NCI-H1417 treated with DMSO at 0.1 percent for 48 hours (cell line): Measurements from ENCODE around the gene CAST.

ENCODE experiments used
- DNase-seq: peaks from one replicate; lab custom pipeline; 2025; lab: John Stamatoyannopoulos, UW

Gene CAST

DNA sequence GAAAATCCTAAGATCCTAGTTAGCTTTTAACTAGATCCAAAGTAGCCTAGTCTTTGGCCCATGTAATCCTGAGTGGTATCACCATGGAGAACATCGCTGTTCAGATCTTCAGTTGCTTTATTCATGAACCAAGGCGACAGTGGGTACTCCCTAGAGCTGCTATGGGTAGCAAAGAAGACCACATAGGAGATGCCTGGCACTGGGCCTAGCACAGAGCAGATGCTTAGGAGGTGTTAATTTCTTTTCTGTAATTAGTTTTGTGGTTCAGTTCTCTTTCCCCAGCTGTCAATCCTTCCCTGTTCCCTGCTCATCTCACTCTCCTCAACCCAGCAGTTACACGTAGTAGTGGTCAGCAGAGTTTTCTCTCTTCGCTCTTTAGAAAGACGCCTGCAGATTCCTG, 9.3 kb downstream of the CAST start:
- no peak for DNase-seq

DNA sequence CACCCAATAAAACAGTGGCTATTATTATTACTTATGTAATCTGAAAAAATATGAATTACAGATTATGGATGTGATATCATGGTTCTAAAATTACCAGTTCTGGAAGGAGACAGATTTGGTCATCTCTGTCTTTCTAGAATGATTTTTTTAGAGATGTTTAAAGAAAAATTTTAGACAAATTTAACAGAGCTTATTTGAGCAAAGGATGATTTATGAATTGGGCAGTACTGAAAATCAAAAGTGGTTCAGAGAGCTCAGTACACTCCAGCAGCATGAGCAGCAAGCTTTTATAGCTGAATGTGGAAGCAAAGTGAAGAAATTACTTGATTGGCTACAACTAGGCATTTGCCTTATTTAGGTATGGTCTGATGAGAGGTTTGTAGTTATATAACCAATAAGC, 11.0 kb downstream of the CAST start:
- no peak for DNase-seq

DNA sequence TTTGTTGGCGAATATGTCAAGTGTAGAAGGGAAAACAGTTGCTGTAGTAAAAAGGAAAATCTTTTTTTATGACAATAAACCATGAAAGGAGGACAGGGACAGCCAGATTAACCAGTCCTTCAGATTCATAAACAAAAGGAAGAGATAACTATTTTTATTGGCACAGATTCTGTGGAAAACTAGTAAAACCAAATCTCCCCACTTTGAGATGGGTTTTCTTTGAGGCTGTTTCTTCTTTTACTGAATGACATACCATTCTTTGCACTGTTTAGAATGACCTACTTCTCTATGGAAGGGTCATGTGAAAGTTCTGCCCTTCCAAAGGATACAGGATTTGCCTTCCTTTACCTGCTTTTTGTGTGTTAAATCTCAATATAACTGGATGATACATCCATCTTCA, 13.7 kb downstream of the CAST start:
- no peak for DNase-seq

DNA sequence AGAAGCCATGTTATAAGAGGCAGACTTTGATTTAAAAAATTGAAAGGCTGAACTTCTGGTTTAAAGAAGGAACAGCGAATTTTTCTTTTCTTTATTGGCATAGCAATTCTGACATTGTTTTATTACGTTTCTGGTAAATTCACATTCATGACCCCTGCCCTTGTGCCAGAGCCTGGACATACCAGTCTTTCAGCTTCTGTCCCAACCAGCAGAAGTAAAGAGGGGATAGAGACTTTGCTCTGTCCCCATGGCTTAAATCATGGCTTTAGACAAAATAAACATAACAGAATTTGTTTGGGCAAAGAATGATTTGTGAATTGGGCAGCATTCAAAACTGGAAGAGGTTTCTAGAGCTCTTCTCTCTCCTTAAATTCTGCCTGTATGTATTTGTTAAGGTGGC, 15.3 kb downstream of the CAST start:
- DNase-seq, result no peak

DNA sequence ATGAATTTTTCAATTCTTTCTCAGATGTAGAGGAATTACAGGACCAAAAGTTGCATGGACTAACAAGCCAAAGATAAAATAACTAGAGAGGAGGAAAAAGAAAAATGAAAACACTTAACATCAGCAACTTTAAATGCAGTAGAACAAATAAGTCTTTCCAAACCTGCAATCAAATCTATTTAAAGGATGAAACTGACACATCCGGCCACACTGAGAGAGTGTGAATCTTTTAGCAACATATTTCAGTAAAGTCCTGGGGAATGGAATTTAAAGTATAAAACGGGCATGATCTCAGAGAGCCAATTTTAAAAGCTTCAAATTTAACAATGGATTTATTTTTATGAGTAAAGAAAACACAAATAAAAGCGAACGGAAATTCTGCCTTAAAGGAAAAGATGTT, 17.1 kb downstream of the CAST start:
- no peak for DNase-seq

DNA sequence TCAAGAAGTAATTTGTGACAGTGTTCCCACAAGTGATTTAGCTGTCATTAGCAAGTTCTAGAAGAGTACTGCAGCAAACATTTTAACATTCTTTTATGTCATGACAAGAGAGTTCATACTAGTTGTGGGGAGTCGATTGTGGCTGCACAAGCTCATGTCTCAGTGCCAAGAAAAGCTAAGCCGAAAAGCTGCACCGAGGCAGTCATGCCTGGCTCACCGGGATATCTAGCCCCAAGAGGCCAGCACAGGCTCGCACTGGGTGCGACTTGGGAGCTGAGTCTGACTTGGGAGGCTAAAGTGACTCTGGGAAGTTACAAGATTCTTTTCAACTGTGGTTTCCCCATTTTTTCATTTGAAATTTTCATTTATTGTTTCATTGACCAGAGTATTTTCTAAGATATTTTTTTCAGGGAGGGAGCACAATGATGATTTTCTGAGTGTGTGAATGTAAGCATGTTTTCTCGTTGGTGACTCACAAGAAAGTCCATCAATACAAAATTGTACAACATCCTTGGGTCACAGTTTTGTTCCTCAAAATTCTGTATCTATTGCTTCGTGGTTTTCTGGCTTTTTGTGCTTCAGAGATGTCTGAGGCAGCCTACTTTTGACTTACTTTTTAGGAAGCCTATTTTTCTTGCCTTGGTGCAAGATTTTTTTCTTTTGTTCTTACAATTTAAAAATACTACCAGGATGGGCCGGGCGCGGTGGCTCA, 18.7 kb downstream of the CAST start:
- no peak for DNase-seq

DNA sequence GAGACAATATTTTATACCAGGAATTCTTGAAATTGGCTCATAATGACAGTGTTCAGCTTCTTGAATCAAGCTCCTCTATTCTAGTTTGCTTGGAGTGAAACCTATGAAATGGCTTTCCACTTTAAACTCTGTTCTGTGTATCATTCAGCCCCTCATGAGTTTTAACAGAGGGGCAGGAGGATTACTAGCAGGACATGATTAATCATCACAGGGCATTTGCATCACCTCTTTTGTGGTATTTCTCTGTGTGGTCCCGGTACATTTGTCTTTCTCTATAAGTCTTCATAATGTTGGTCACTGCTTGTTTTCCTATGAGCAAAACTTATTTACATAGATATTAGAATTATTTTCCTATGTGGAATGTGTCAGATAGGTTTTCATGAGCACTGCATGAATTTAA, 21.2 kb downstream of the CAST start:
- no peak for DNase-seq

DNA sequence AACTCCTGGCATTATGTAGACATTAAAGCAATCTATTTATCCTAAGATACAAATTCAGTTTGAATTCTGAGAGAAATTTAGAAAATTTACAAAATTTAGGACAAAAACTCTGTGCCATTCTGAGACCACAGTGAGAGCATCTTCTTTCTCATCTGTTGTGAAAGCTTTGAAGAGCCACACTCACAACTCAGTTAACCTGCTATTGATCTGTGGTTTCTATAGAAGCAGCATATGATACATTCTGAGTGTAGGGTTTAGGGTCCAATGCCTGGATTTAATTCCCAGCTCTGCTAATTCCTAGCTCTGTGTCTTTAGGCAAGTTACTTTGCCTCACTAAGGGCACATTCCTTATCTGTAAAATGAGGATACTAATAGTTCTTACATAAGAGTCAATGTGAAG, 21.6 kb downstream of the CAST start:
- DNase-seq, result no peak

DNA sequence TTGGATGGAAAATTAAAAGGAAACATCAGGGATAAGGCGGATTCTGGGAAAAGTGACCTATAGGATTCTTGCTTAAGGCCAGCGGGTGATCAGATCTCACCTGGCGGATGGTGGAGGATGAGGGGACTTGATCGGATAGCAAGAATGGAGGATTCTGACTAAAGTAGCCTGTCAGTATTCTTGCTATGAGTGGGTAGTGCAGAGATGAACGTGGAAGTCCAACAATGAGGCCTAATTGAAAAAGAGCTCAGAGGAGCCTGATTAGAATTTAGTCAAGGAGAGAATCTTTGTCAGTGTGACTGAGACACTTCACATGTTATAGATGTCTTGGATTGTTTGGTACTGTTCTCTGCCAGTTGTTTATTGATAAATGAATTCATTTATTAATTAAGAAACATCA, 24.9 kb downstream of the CAST start:
- no peak for DNase-seq

DNA sequence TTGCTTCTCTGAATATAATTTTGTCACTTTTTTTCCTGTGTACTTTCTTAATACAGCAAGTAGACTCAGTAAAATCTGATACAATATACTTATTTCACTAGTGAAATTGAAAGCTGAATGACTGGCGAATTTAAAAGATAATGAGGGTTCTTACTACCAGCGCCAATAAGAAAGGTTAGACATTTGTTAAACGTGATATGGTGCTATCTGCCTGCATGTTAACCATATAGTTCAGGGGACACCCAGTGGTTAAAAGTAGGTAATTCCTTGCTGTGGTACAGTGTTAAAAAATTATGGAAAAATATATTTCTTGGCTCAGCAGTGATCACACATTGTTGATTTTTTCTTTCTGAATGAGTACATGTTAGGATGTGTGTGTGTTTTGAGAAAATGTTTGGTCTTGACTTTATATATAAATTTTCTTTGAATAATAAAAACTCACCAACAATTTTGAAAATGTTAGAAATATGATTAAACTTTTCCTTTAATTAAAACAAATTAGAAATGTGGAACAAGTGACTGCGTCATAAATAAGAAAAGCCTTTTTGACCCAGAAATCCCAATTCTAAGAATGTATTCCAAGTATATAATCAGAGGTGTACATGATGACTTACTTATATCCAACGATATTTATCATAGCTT, 25.8 kb downstream of the CAST start:
- DNase-seq, result no peak

DNA sequence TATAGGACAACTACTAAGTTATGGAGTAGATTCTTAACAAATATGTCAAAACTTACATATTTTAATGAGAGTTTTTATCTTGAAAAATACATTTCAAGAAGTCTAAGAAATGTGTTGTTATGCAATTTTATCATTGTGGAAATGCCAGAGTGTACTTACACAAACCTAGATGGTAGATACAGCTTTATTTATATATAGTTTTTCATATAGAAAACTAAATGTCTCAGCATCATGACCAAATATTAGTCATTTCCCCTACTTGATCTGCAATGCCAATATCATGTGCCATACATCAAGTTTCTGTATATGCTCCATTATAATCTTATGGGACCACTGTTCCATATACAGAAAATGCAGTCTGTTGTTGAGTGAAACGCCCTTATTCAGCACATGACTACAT, 28.7 kb downstream of the CAST start:
- DNase-seq, result no peak

DNA sequence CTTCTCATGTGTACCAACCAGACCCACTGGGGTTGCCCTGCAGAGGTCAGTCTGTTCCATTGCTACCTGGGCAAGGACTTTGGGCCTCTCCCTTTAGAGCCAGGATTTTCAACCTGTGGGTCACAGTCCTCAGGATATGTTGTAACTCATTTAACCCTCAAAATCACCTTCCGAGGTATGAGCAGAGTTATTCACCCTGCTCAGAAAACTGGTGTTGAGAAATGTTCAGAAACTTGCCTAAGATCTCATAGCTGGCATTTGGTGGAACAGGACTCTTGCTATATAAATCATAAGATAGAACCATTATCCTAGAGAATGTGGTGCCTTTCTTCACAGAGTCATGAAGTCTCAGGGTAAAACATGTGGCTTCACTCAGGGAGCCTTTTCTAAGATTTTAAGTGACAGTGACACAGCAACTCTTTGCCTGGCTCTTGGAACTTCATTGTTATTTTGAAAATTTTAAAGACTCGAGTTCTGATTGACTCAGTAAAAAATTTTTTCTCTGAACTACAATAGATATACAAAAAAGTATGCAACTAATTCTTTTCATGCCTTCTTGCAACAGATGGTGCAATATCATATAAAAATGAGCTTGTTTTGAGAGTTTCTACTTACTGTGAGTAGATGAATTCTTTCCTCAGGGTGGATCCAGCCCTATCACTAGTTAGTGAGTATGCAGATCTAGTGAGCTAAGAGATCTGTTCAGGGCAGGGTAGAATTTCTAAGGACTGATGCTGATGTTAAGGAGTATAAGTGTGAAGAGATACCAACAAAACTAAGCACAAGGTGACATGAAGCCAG, 29.5 kb downstream of the CAST start:
- no peak for DNase-seq

DNA sequence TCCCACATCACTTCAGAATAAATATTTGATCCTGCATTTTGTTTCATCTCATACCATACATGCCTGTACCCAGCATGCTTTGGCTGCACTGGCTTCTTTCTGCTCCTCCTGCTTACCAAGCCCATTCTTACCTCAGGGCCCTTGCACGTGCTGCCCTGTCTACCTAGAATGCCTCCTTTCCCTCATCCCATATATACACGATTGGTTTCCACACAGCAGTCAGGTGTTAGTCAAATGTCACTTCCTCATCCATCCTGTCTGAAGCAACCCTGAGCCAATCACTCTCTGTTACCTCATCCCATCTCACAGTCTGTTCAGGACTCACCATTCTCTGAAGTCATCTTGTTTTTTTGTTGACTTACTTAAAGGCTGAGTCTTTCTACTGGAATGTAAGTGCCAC, 30.3 kb downstream of the CAST start:
- DNase-seq, result no peak

DNA sequence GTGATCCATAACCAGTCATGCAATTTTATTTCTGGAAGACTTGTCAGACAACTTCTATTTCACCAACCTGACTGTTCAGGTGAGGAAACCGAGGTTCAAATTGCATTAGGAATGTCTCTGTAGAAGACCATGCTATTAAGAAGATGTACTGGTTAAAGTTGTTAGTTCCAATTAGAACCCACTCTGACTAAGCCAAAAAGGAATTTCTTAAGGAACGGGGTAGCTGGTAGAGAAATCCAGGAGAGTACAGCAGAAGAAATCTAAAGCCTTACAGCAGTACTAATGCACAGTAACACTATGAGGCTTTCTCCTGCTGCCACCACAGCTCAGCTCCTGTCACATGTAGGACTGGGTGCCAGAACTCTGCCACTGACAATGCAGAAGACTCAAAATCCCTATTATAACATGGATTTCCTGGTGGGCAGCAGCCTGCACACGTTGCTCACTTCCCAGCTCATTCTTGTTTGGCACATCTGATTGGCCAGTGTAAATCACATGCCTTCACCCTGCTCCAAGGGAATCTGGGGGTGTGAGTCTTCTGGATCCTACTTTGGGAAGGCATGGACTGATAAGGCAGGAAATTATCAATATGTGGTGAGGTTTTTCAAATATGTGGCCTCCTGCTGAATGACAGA, 37.1 kb downstream of the CAST start:
- DNase-seq, result no peak

DNA sequence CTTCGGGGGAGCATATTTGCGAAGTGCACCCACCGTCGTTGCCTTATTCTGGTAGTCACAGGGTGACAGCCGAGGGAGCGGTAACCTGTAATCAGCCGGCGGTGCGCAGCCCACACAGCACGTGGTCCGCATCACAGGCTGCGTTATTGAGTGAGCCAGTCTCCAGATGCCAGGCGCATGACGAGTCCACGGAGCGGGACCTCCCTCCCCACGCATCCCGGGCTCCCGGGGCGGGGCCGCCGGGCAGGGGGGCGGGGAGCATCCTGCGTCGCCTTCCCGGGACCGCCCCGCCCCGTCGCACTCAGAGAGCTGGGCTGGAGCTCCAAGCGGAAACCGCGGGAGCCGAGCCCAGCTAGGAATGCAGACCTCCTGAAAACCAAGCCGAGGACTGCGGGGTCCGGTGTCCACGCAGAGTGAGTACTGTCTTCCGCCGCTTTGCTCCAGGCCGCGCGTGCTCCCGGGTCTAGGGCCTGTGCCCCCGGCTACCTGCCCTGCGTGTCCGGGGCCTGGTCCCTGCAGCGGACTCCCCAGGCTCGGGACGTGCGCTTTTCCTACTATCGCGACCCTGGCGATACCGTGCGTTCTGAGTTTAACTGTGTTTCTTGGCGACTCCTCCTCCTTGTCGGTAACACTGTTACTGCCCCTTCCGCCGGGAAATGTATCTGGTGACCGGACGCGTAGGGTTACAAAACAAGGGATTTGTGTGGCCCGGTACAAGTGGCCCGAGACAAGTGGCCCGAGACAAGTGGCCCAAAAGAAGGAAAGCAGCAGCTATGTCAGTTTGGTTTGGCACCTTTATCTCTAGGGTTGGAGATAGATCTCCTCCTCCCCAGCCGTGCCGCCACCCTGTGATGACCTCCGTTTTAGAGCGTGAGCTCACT, 40.6 kb downstream of the CAST start:
- DNase-seq, result no peak

DNA sequence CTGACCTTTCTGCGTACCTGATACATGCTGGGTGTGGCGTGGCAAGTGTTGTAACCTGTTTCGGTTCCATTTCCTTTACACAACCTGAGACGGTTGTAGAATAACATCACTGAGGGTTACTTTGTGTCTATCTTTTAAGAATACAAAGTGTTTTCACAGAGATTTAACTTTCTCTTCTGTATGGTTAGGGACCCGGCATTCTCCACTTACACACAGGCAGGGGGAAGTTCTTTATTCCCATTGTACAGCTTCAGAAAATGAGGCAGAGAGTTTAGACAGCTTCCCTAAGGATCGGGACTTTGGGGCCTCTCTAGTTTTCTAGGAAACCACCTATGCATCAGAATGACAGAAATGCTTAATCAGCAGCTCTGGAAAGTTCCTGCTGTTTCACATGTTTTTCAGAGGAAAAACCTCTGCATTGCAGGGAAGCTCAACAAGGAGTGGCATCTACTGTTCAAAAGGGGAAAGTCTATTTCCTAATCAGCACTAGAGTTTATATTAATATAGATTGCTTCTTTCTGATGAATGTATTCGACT, 41.3 kb downstream of the CAST start:
- no peak for DNase-seq

DNA sequence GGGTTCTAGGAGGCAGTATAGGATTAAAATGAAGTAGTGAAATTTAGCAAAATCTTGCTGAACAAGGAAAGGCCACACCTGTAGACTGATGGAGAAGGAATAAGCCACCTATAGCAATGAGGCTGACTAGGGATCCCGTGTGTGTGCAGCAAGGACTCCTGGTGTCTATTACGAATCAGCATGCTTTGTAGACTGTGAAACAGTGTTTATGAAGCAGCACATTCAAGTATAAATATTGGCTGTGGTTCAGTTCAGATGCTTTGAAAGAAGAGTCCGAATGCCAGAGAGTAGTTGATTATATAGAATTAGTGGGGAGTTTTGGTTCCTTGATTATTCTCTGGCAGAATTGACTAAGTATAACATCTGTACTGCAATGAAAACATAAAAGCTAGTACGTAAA, 41.8 kb downstream of the CAST start:
- DNase-seq, result no peak

DNA sequence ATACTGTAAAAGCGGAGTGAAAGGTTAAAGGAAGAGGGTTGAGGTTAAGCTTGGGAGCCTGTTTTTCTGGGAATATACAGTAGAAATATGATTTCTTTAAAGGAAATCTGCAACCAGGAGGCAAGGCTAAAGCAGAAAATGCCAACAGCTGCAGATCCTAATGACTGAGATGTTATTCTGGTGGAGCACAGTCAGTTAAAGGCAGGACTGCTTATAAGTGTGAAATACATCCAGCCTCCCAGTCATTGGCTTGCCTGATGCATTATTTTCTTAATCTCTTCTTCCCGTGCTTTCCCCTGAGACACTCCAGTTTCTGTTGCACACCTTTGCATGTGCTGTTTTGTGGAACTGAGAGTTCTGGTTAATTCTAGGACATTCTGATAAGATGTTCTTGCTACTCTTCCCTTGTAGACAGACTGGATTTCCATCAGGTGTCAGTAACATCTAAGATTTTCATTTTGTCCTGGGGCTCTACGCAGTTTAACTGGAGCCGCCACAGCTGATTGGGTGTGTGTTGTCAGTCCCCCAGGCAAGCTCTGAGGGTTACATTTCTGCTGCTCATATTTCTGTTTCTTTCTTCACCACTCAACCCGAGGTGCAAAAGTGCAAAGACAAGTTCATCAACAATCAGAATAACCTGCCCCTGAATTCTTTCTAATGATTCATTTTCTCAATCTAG, 44.4 kb downstream of the CAST start:
- DNase-seq, result no peak

DNA sequence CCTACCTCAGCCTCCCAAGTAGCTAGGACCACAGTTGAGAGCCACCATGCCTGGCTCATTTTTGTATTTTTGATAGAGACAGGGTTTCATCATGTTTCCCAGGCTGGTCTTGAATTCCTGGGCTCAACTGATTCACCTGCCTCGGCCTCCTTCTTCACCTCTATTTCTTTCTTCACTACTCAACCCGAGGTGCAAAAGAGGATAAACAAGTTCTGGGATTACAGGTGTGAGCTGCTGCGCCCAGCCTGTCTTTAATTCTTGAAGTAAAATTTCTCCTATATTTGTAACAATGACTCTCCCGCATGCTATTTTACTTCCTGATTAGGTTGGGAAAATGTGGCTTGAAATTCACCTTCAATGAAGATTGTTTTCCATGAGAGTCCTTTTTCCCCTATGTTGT, 46.4 kb downstream of the CAST start:
- DNase-seq, result no peak

DNA sequence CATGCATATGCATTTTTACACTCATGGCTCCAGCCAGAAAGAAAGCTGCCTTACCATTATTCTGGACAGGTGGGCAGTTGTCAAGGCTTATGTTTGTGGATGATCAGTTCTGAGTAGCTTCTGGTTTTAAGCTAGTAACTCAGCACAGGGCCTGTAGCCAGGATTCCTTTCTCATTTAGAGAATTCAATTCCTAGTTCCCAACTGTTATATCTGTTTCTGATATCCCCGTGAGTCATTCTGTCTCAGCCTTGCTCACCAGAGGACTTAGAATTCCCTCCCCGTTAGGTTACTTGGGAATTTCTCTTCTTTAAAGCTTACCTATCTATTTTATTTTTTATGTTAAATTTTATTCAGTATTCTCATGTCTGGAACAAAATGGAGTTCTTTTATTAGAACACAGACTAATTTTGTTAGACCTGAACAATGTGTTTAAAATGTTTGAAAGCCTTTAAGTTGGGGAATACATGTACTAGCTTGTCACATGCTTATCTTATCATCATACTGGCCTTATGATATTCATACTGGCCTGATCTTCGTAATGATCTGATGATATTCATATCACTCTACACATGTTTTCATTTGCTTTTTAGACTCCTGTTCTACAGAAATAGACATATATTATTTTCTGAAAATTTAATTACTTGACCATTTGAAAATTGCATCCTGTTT, 47.1 kb downstream of the CAST start:
- no peak for DNase-seq
